OCI-LY7 (cell line): ENCODE measurements around the gene ZIC5.

Experiments used
- CTCF ChIP-seq: fragments of 200-600 bp; sonication (generic); conservative IDR thresholded peaks from 2 replicates; pipeline ENCODE4 v1.5.1; 2014; ENCODE audit warnings: mild to moderate bottlenecking, antibody characterized with exemption, low read length, moderate library complexity, mixed read lengths
- EZH2phosphoT487 ChIP-seq: fragments of 200-600 bp; sonication (generic); IDR thresholded peaks from 2 replicates; pipeline ENCODE4 v1.6.1; 2018; ENCODE audit warnings: low read depth, borderline replicate concordance, mild to moderate bottlenecking, mixed run types, antibody characterized with exemption, low read length, moderate library complexity, mixed read lengths

GRCh38 chr13:99949679-99950413 is 21.7 kb downstream of the ZIC5 start:
- no peak for TF ChIP-seq CTCF
- no peak for TF ChIP-seq EZH2phosphoT487
